Measurements from ENCODE around the gene TMBIM1.

GRCh38 chr2:218298314-218298875 lies 6.1 kb upstream of the TMBIM1 start:
- TF ChIP-seq POLR2AphosphoS5 (IDR thresholded peaks at IDR 0.05) = peak in 1 of 2 donors; percentile 2
- no peak for TF ChIP-seq CTCF (IDR thresholded peaks at IDR 0.05)
- TF ChIP-seq EP300 (IDR thresholded peaks at IDR 0.05) = no peak
